Measurements from ENCODE around the gene CCNB2.
"Not testable (repeated sequence)": the region's sequence is repeated elsewhere in the genome, so short reads cannot be mapped to it uniquely, and the experiment has no call there.

CCNB2 gene

DNA sequence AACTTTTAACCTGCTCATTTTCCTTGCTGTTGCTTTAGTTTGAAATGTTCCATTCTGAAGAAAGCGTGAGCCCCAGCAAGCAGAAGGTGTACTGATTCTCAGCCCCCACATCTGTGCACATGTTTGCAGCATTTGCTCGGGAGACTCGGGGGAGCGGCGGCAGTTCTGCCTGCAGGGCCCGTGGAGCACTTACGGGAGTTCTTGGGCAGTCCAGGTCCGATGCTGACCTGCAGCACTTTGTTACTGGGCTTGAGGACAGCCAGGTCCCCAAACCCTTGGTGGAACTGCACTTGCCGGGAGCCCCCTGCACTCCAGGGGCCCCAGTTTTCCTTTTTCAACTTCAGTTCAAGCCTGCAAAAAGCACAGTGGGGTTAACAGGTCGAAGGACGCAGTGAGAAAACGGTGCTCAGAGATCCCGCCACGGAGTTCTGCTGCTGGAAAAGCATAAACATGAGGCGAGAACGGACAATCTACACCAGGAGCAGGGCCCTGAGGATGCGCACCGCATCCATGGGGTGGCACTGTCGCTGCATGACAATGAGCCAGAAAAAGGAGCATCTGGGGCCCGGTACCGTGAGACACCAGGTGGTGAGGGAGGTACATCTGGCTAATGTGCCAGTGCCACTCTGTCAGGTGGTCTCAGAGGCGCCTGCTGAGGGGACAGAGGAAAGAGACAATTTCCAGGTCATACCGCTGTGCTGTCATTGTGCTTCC is 56.1 kb downstream of the CCNB2 start:
- no peak overlapping the region for H3K4me3 ChIP-seq (ENCODE audit: low read depth, low read length)
- no peak for DNase-seq (ENCODE audit: low read depth)

DNA sequence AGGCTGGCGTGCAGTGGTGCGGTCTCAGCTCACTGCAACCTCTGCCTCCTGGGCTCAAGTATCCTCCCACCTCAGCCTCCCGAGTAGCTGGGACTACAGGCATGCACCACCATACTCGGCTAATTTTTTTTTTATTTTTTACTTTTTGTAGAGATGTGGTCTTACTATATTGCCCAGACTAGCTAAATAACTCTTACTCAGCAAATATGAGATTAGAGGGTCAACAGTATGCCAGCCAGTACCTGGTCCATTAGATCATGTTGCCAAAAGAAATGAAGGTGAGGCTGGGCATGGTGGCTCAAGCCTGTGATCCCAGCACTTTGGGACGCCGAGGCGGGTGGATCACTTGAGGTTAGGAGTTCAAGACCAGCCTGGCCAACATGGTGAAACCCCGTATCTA is 57.1 kb downstream of the CCNB2 start:
- H3K4me3 ChIP-seq (ENCODE audit: low read depth, low read length); DNase-seq (ENCODE audit: low read depth): not testable (repeated sequence)

DNA sequence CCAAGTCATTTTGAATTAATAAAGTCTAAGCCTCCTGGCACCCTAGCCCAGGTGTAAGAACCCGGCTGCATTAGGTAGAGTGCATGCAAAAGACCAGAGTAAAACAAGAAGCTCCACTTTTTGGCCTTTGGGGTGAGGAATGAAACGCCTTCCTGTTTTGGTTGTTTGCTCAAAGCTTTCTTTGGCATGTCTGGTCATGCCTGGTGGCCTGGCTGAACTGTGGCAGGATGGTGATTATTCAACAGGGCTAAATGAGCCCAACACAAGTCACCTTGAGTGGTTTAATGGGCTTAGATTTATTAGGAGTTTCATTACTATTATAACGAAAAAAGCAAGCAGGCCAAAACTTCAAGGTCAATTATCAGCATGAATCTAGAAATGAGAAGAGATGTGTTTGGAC is 60.8 kb downstream of the CCNB2 start:
- DNase-seq (ENCODE audit: low read depth) = no peak
- no peak overlapping the region for H3K4me3 ChIP-seq (ENCODE audit: low read depth, low read length)

DNA sequence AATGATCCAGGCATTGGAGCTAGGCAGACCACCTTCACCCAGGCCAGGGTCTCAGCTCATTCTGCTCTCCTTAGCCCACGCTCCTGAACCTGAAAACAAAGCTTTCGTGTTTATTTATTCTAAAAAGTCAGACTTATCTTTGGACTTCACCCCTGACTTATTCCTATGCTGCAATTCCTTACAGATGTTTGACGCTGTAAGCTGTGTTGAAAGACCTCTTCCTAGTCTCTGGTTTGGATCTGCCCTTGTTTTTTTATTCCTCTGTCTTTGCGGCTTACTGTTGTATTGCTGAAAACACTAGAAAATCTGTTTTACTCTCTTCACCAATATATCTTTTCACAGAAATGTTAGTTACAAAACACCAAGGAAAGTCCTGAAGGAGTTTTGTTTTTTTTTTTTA is 61.2 kb downstream of the CCNB2 start:
- no peak for DNase-seq (ENCODE audit: low read depth)
- H3K4me3 ChIP-seq (ENCODE audit: low read depth, low read length) = no peak overlapping the region

DNA sequence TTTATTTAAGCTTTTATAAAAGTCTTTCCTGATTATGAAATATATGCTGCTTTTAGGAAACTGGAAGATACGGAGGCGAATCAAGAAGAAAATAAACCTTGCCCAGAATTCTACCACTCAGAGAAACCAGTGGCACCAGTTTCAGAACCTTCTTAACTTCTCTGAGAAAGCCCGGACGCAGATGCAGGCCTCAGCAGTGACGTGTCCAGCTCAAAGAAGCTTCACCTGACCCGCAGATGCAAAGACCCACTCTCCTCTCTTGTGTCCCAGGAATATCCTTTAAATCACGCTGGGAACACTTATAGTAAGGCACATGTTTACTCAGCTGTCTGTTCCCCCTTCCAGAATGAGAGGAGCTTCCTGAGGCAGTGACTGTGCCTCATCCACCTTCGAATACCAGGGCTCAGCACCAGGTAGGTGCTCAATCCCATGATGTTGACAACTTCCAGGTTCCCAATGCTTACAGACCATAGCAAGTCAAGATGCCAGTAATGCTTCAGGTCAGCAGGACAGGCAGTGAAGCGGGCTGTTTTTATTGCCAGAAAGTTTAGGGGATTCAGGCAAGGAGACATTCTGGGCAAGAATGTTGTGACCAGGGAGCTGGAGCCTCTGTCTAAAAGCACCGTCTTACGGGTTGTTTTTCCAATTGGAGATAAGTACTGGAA is 61.8 kb downstream of the CCNB2 start:
- H3K4me3 ChIP-seq (ENCODE audit: low read depth, low read length) = no peak overlapping the region
- DNase-seq (ENCODE audit: low read depth) = no peak

DNA sequence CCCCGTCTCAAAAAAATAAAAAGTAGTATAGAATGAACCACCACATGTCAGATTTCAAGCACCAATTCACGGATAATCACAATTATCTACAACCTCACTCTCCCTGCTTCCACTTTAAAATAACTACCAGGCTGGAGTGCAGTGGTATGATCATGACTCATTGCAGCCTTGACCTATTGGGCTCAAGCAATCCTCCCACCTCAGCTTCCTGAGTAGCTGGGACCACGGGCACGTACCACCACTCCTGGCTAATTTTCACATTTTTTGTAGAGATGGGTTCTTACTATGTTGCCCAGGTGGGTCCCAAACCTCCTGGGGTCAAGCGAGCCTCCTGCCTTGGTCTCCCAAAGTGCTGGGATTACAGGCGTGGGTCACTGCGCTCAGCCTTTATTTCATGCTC is 63.6 kb downstream of the CCNB2 start:
- DNase-seq (ENCODE audit: low read depth) = peak; percentile 37
- no peak overlapping the region for H3K4me3 ChIP-seq (ENCODE audit: low read depth, low read length)

DNA sequence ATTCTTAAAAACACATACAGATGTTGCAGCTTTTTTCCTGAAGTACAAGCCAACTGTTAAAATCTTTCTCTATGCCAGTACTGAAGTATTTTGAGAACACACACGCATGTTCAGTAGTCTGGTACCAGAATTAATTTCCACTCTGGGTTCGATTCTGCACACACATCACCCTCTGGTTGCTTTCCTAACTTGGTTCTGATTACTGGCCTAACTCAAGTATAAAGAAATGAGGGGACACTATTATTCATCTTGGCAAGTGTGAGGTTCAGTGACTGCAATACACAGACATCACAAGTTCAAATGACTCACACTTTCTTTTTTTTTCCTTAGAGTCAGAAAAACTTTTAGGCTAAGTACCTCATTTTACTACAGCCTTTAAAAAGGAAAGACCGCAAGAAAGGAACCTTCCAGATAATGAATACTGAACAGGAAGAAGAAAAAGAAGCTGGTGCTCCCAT is 64.3 kb downstream of the CCNB2 start:
- H3K4me3 ChIP-seq (ENCODE audit: low read depth, low read length) = no peak overlapping the region
- DNase-seq (ENCODE audit: low read depth) = peak; percentile 76

DNA sequence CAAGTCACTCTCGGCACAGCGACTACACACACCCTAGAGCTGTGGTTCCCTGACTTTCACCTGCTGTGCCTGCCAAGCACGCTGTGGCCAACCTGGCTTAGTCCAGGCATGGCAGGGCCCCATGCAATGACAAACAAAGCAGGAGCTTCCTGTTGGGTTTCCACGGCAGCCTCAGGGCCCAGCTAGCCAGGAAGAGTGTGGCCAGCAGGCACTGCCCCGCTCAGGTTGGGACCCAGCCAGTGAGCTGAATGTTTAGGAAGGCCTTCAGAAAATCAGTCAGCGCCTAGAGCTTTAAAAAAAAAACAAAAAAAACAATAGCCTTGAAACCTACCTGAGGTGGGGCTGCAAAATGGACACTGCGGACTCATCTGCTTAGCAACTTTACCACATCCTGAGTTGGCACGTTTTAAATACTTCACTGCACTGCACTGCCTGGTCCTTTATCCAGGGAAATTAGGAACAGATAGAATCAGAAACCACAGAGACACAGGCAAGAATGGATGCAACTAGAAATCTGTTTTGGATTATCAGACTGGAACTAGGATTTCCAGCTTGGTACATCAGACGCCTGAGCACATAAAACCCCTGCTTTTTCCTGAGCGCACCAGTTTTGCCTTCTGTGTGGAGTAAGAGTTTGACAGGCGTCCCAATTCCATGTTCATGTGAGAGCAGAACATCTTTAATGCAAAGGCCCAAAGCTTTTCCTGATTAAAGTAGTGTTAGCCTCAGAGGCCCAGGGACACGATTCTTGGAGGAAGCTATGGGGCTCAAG is 65.5 kb downstream of the CCNB2 start:
- DNase-seq (ENCODE audit: low read depth) = no peak
- H3K4me3 ChIP-seq (ENCODE audit: low read depth, low read length) = no peak overlapping the region

DNA sequence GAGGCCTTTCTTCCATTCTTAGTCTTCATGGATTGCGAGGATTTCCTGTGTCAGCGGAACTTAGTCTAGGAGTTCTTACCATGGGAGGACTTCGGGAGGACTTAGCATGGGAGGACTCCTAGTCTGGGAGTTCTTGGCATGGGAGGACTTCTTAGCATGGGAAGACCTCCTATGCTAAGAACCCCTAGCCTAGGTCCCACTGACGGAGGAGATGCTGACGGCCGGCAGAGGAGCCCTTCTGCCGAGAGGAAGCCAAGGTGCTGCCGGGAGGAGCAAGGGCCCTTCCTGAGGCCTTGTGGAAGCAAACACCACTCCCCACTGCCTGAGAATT is 66.1 kb downstream of the CCNB2 start:
- DNase-seq (ENCODE audit: low read depth) = no peak
- H3K4me3 ChIP-seq (ENCODE audit: low read depth, low read length) = no peak overlapping the region

DNA sequence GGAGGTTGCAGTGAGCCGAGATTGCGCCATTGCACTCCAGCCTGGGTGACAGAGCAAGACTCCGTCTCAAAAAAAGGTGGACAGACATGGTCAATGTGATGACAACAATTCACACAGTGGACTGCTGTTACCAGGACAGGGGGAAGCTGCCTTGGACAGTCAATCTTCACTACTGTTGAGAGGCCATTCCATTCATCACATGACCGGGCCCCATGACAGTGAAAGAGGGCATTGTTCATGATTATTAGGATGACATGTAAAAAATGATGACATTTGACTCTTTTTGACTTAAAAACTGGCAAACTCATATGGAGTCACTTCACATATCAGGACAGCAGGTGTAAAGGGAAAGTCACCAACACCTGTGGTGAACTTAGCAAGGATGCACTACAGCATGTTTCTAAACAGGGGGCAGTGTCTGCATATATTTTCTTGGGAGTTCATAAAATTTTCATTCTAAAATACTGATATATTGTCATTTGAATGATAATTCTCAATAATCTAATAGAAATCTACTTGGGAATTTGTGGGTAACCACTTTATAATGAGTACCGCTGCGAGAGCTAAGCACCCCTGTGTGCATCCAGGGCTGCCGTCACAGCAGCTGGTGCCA is 67.4 kb downstream of the CCNB2 start:
- no peak for DNase-seq (ENCODE audit: low read depth)
- H3K4me3 ChIP-seq (ENCODE audit: low read depth, low read length) = no peak overlapping the region

DNA sequence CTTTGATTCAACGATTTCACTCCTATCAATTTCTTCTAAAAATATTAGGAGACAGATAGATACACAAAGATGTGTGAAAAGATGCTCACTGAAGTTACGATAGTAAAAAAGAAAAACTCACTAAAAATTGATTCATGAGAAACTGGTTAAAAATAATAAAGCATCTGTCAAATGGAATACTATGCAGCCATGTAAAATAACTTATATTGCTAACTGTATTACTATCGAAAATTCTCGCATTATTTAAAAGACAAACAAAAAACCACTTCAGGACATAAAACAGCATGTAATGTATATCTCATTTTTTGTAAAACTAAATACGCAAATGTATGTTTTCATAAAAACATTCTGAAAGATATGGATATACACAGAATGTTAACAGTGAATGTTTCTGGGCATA is 68.2 kb downstream of the CCNB2 start:
- no peak for DNase-seq (ENCODE audit: low read depth)
- no peak overlapping the region for H3K4me3 ChIP-seq (ENCODE audit: low read depth, low read length)

DNA sequence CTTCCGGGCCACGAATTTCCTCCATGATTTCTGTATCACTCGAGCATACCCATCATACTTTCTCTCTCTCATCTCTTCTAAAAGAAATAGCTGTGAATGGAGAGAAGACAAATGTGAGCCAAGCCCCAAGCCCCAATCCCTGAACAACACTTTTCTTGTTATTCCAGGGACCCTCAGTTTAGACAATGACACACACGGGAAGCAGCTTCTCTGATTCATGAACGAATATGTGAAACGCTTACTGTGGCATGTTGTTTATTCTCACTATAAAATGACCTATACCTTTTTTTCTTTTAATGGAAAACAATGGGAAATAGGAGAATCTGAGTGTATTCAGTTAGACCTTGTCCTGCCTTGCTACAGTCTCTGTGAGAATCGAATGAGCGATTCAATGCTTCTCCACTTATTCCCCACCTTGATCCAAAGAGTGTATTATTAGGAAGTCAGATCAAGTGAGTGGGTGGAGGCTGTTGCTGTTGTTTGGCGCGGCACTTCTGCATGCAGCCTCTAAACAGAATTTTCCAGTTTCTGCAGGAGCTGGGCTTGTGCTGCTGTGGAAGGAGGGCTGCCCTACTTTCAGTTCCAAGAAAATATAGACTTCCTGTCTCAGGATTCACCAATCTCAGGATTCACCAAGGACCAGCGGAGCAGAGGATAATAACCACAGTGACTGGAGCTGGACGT is 69.3 kb downstream of the CCNB2 start:
- no peak for DNase-seq (ENCODE audit: low read depth)
- H3K4me3 ChIP-seq (ENCODE audit: low read depth, low read length) = no peak overlapping the region

Measured in skeletal muscle cell (primary cell).